Glutamatergic neuron (in vitro differentiated cells): ENCODE results near the gene VNN1. TPM values are rescaled to one million over a fixed set of nuclear protein-coding genes. Genes with fewer than 3 reads are reported as not detected.
"Not testable (repeated sequence)": the region's sequence is repeated elsewhere in the genome, so short reads cannot be mapped to it uniquely, and the experiment has no call there.

Experiments used
- DNase-seq: peaks from one replicate; pipeline ENCODE4 v3.0.0; 2022
- H3K27ac Mint-ChIP-seq: one replicate; pipeline ENCODE4 v1.8.0; 2020; ENCODE audit warnings: mild to moderate bottlenecking, mixed read lengths, inconsistent platforms; ENCODE audit not compliant: unreplicated experiment
- H3K27me3 Mint-ChIP-seq: one replicate; pipeline ENCODE4 v1.8.0; 2020; ENCODE audit warnings: mild to moderate bottlenecking, moderate library complexity, mixed read lengths, inconsistent platforms; ENCODE audit not compliant: unreplicated experiment
- H3K36me3 Mint-ChIP-seq: one replicate; pipeline ENCODE4 v1.8.0; 2020; ENCODE audit warnings: mild to moderate bottlenecking, mixed read lengths, inconsistent platforms; ENCODE audit not compliant: unreplicated experiment
- H3K4me1 Mint-ChIP-seq: one replicate; pipeline ENCODE4 v1.8.0; 2020; ENCODE audit warnings: mild to moderate bottlenecking, low read depth, mixed read lengths, inconsistent platforms; ENCODE audit not compliant: unreplicated experiment
- H3K4me3 Mint-ChIP-seq: one replicate; pipeline ENCODE4 v1.8.0; 2020; ENCODE audit warnings: mild to moderate bottlenecking, mixed read lengths, inconsistent platforms; ENCODE audit not compliant: unreplicated experiment
- H3K9me3 Mint-ChIP-seq: one replicate; pipeline ENCODE4 v1.8.0; 2020; ENCODE audit warnings: mild to moderate bottlenecking, moderate library complexity, mixed read lengths, inconsistent platforms; ENCODE audit not compliant: unreplicated experiment
- CTCF ChIP-seq: fragments of 200-600 bp; sonication (generic); IDR thresholded peaks from one replicate; pipeline ENCODE4 v1.5.0; 2021; ENCODE audit not compliant: partially characterized antibody, unreplicated experiment
- total RNA-seq: library from RNA; stranded (reverse); fragmentation: NEBNext Ultra II Directional; extraction: Animal tissue kit (Norgen Biotek cat#: 25700); gene quantifications from one replicate; pipeline ENCODE4 v1.2.1, GENCODE V29; 2021; ENCODE audit not compliant: unreplicated experiment

Gene VNN1
- total RNA-seq, 1 donor from 2014 or later: not detected

GRCh38 chr6:132708002-132708401 is 5.9 kb downstream of the VNN1 start:
- H3K27me3 Mint-ChIP-seq: no peaks in the 10 kb centered on the region
- H3K4me3 Mint-ChIP-seq: no peak overlapping the region
- H3K36me3 Mint-ChIP-seq: no peaks in the 10 kb centered on the region
- no peak overlapping the region for H3K27ac Mint-ChIP-seq
- H3K4me1 Mint-ChIP-seq: no peaks in the 10 kb centered on the region
- TF ChIP-seq CTCF: no peak
- DNase-seq: no peak
- H3K9me3 Mint-ChIP-seq: peaks cover 5% of the 10 kb centered on the region

GRCh38 chr6:132706756-132707155 is 7.1 kb downstream of the VNN1 start:
- H3K27me3 Mint-ChIP-seq, DNase-seq, H3K9me3 Mint-ChIP-seq, H3K27ac Mint-ChIP-seq, H3K4me1 Mint-ChIP-seq, H3K4me3 Mint-ChIP-seq, H3K36me3 Mint-ChIP-seq: not testable (repeated sequence)

- DNase-seq: no peak
- no peaks in the 10 kb centered on the region for H3K36me3 Mint-ChIP-seq
- H3K4me1 Mint-ChIP-seq: no peaks in the 10 kb centered on the region
- no peak overlapping the region for H3K27ac Mint-ChIP-seq
- no peak overlapping the region for H3K4me3 Mint-ChIP-seq
- no peak for TF ChIP-seq CTCF
- peaks cover 5% of the 10 kb centered on the region for H3K9me3 Mint-ChIP-seq
- no peaks in the 10 kb centered on the region for H3K27me3 Mint-ChIP-seq
Observed at GRCh38 chr6:132703936-132704335, 9.9 kb downstream of the VNN1 start.

GRCh38 chr6:132698608-132699007 is 15.2 kb downstream of the VNN1 start:
- Mint-ChIP-seq H3K4me1 (no peaks in the 10 kb centered on the region), H3K27me3 (no peaks in the 10 kb centered on the region), H3K9me3 (peaks cover 8% of the 10 kb centered on the region), H3K27ac (no peak overlapping the region), H3K4me3 (no peak overlapping the region), H3K36me3 (peaks cover 9% of the 10 kb centered on the region)
- DNase-seq: no peak
- TF ChIP-seq CTCF: no peak

GRCh38 chr6:132695773-132696172 is 18.1 kb downstream of the VNN1 start:
- Mint-ChIP-seq H3K27me3 (no peaks in the 10 kb centered on the region), H3K36me3 (peaks cover 9% of the 10 kb centered on the region), H3K9me3 (peaks cover 5% of the 10 kb centered on the region), H3K4me3 (no peak overlapping the region), H3K4me1 (no peaks in the 10 kb centered on the region), H3K27ac (no peak overlapping the region)
- no peak for DNase-seq
- TF ChIP-seq CTCF: no peak

GRCh38 chr6:132693478-132693877 is 20.4 kb downstream of the VNN1 start:
- H3K4me1 Mint-ChIP-seq: no peaks in the 10 kb centered on the region
- H3K27me3 Mint-ChIP-seq: no peaks in the 10 kb centered on the region
- H3K4me3 Mint-ChIP-seq: no peak overlapping the region
- TF ChIP-seq CTCF: no peak
- H3K27ac Mint-ChIP-seq: no peak overlapping the region
- H3K36me3 Mint-ChIP-seq: peaks cover 9% of the 10 kb centered on the region
- peaks cover 5% of the 10 kb centered on the region for H3K9me3 Mint-ChIP-seq
- DNase-seq: no peak
